HEK293 (cell line): ENCODE measurements around the gene GCAT.
A peak's percentile ranks its signal among the peaks of the same experiment; 100 is the strongest.

Experiments used
- CTCF ChIA-PET: fragments of 350-600 bp; formaldehyde crosslinking; extraction: SDS; loops from one replicate; lab custom pipeline; 2021; ENCODE audit warnings: antibody characterized with exemption; lab: Yijun Ruan, JAX
- POLR2A ChIA-PET: fragments of 300-600 bp; formaldehyde crosslinking; extraction: SDS; loops from one replicate; lab custom pipeline; 2020; ENCODE audit warnings: antibody characterized with exemption, inconsistent platforms; lab: Yijun Ruan, JAX
- H3K27ac ChIP-seq: fragments of 200-500 bp; sonication (Bioruptor generic); 2 replicates; pipeline ENCODE4 v1.5.1; 2014; ENCODE audit warnings: low read depth, low read length, control low read depth, inconsistent platforms; ENCODE audit errors: extremely low read depth
- H3K36me3 ChIP-seq, 2 experiments: fragments of 200-500 bp in 1 of 2; sonication (Bioruptor generic) in 1 of 2; 1 replicate in 1 of 2; 2 replicates in 1 of 2; pipeline ENCODE4 v1.5.1; 2014 to 2017; ENCODE audit warnings: inconsistent platforms in 2 of 2, low read length in 2 of 2; ENCODE audit not compliant: control insufficient read depth in 2 of 2, insufficient read depth in 1 of 2
- H3K4me1 ChIP-seq: fragments of 200-500 bp; sonication (Bioruptor generic); 2 replicates; pipeline ENCODE4 v1.5.1; 2014; ENCODE audit warnings: mild to moderate bottlenecking, low read length, inconsistent platforms; ENCODE audit not compliant: control insufficient read depth, insufficient read depth
- H3K4me3 ChIP-seq: 2 replicates; pipeline ENCODE4 v1.5.1; 2011; ENCODE audit warnings: low read depth, mild to moderate bottlenecking, control low read depth, low read length, moderate library complexity
- H3K9me3 ChIP-seq: fragments of 200-500 bp; sonication (Bioruptor generic); 2 replicates; pipeline ENCODE4 v1.5.1; 2014; ENCODE audit warnings: low read depth, low read length, inconsistent platforms; ENCODE audit not compliant: control insufficient read depth, insufficient read depth
- FEZF1 ChIP-seq: fragments of 450-650 bp; formaldehyde crosslinking; IDR thresholded peaks from 2 replicates; pipeline ENCODE4 v1.5.1; 2016; ENCODE audit warnings: missing biosample characterization, missing genetic modification characterization
- IKZF3 ChIP-seq: fragments of 450-650 bp; IDR thresholded peaks from 2 replicates; pipeline ENCODE4 v1.5.0; 2018; ENCODE audit warnings: missing biosample characterization, mild to moderate bottlenecking, missing genetic modification characterization, moderate library complexity
- KLF9 ChIP-seq: fragments of 450-650 bp; formaldehyde crosslinking; IDR thresholded peaks from 2 replicates; pipeline ENCODE4 v1.5.1; 2016; ENCODE audit warnings: missing biosample characterization, missing genetic modification characterization, low read depth
- PRDM10 ChIP-seq: fragments of 450-650 bp; formaldehyde crosslinking; IDR thresholded peaks from 2 replicates; pipeline ENCODE4 v1.5.1; 2016; ENCODE audit warnings: missing biosample characterization, missing genetic modification characterization
- TSHZ1 ChIP-seq: fragments of 450-650 bp; formaldehyde crosslinking; IDR thresholded peaks from 2 replicates; pipeline ENCODE4 v1.5.1; 2016; ENCODE audit warnings: missing biosample characterization, missing genetic modification characterization, borderline replicate concordance
- ZBTB20 ChIP-seq: fragments of 450-650 bp; formaldehyde crosslinking; IDR thresholded peaks from 2 replicates; pipeline ENCODE4 v1.5.1; 2016; ENCODE audit warnings: missing biosample characterization, missing genetic modification characterization
- ZEB2 ChIP-seq: fragments of 450-650 bp; formaldehyde crosslinking; IDR thresholded peaks from 2 replicates; pipeline ENCODE4 v1.5.1; 2016; ENCODE audit warnings: missing biosample characterization, missing genetic modification characterization
- ZNF324 ChIP-seq: fragments of 450-650 bp; formaldehyde crosslinking; IDR thresholded peaks from 2 replicates; pipeline ENCODE4 v1.5.1; 2016; ENCODE audit warnings: missing biosample characterization, missing genetic modification characterization
- ZNF335 ChIP-seq: fragments of 450-650 bp; formaldehyde crosslinking; conservative IDR thresholded peaks from 2 replicates; pipeline ENCODE4 v1.5.1; 2016; ENCODE audit warnings: missing biosample characterization, missing genetic modification characterization
- ZNF501 ChIP-seq: fragments of 450-650 bp; formaldehyde crosslinking; IDR thresholded peaks from 2 replicates; pipeline ENCODE4 v1.5.1; 2016; ENCODE audit warnings: missing biosample characterization, missing genetic modification characterization
- ZNF521 ChIP-seq: fragments of 450-650 bp; formaldehyde crosslinking; IDR thresholded peaks from 2 replicates; pipeline ENCODE4 v1.5.1; 2017; ENCODE audit warnings: missing biosample characterization, mild to moderate bottlenecking, missing genetic modification characterization
- ZNF596 ChIP-seq: fragments of 450-650 bp; IDR thresholded peaks from 2 replicates; pipeline ENCODE4 v1.5.0; 2018; ENCODE audit warnings: missing biosample characterization, mild to moderate bottlenecking, missing genetic modification characterization, moderate library complexity
- ZNF600 ChIP-seq: fragments of 450-650 bp; formaldehyde crosslinking; IDR thresholded peaks from 2 replicates; pipeline ENCODE4 v1.5.1; 2016; ENCODE audit warnings: missing biosample characterization, missing genetic modification characterization
- ZNF610 ChIP-seq: fragments of 450-650 bp; formaldehyde crosslinking; IDR thresholded peaks from 2 replicates; pipeline ENCODE4 v1.5.1; 2016; ENCODE audit warnings: missing biosample characterization, missing genetic modification characterization, borderline replicate concordance
- ZNF664 ChIP-seq: fragments of 450-650 bp; formaldehyde crosslinking; IDR thresholded peaks from 2 replicates; pipeline ENCODE4 v1.5.1; 2016; ENCODE audit warnings: missing biosample characterization, missing genetic modification characterization
- ZNF777 ChIP-seq: fragments of 450-650 bp; formaldehyde crosslinking; IDR thresholded peaks from 2 replicates; pipeline ENCODE4 v1.5.1; 2017; ENCODE audit warnings: missing biosample characterization, missing genetic modification characterization, borderline replicate concordance
- ZXDB ChIP-seq: fragments of 450-650 bp; formaldehyde crosslinking; IDR thresholded peaks from 2 replicates; pipeline ENCODE4 v1.5.1; 2016; ENCODE audit warnings: missing biosample characterization, missing genetic modification characterization

GCAT gene

GRCh38 chr22:37774728-37775127 lies 33.0 kb upstream of the GCAT start:
- no peak overlapping the region for H3K27ac ChIP-seq
- CTCF ChIA-PET = no interaction called here
- TF ChIP-seq ZNF521 (tag by site-specific recombination) (no peak), ZBTB20 (peak; percentile 21; the same call in 1 of the 2 replicates)
- TF ChIP-seq, all 188 proteins: peak for 1
- Histone ChIP-seq H3K36me3 (peaks cover 1 to 44% of the 10 kb centered on the region in 2 experiments; a peak in 2 of 3 replicates), H3K4me1 (peaks cover 5% of the 10 kb centered on the region), H3K9me3 (no peaks in the 10 kb centered on the region), H3K4me3 (no peak overlapping the region)
- POLR2A ChIA-PET = no interaction called here

GRCh38 chr22:37775785-37776638 lies 31.7 kb upstream of the GCAT start:
- Histone ChIP-seq H3K9me3 (no peaks in the 10 kb centered on the region), H3K4me1 (peaks cover 5% of the 10 kb centered on the region), H3K4me3 (no peak overlapping the region), H3K36me3 (peaks cover 0 to 40% of the 10 kb centered on the region in 2 experiments; a peak in 2 of 3 replicates), H3K27ac (no peak overlapping the region)
- ChIA-PET POLR2A (interaction anchor here (0.9 kb wide), 2 partner anchors 13 to 35 kb away, joined by 3 read pairs; no protein-coding TSS in a partner anchor), CTCF (interaction anchor here (0.7 kb wide), 1 partner anchor 94 kb away, joined by 4 read pairs; no protein-coding TSS in a partner anchor)
- TF ChIP-seq ZNF664 (tag by site-specific recombination) (peak; percentile 95), ZNF600 (tag by site-specific recombination) (0 out of 2 replicates have a peak, but pooled peaks have one; percentile 13), ZNF596 (no peak)

GRCh38 chr22:37776639-37777005 lies 31.1 kb upstream of the GCAT start:
- Histone ChIP-seq H3K27ac (no peak overlapping the region), H3K36me3 (peaks cover 0 to 34% of the 10 kb centered on the region in 2 experiments; a peak in 2 of 3 replicates), H3K4me1 (peaks cover 5% of the 10 kb centered on the region), H3K4me3 (no peak overlapping the region), H3K9me3 (no peaks in the 10 kb centered on the region)
- ChIA-PET CTCF (interaction anchor here (0.7 kb wide), 1 partner anchor 95 kb away, joined by 4 read pairs; no protein-coding TSS in a partner anchor), POLR2A (interaction anchor here (0.9 kb wide), 2 partner anchors 12 to 35 kb away, joined by 3 read pairs; no protein-coding TSS in a partner anchor)
- TF ChIP-seq ZNF610 (tag by site-specific recombination) (no peak), FEZF1 (no peak), ZNF501 (no peak)
- TF ChIP-seq, all 188 proteins: peak for 0

GRCh38 chr22:37777122-37777687 lies 30.5 kb upstream of the GCAT start:
- Histone ChIP-seq H3K9me3 (no peaks in the 10 kb centered on the region), H3K4me1 (peaks cover 5% of the 10 kb centered on the region), H3K4me3 (no peak overlapping the region), H3K36me3 (peaks cover 0 to 28% of the 10 kb centered on the region in 2 experiments; a peak in 2 of 3 replicates), H3K27ac (no peak overlapping the region)
- CTCF ChIA-PET = interaction anchor here (0.7 kb wide), 1 partner anchor 170 kb away, joined by 3 read pairs; no protein-coding TSS in a partner anchor
- POLR2A ChIA-PET = interaction anchor here (0.6 to 1.7 kb wide), 5 partner anchors 9 to 202 kb away, joined by 3 to 5 read pairs (median 3); no protein-coding TSS in a partner anchor
- TF ChIP-seq ZEB2 (tag by site-specific recombination) = peak; percentile 39; the same call in 1 of the 2 replicates
- TF ChIP-seq ZXDB (tag by site-specific recombination) = no peak
- TF ChIP-seq ZNF777 (tag by site-specific recombination) = no peak
- peak; percentile 18; the same call in 1 of the 2 replicates for TF ChIP-seq PRDM10 (tag by site-specific recombination)
- TF ChIP-seq ZNF335 = peak; percentile 38
- no peak for TF ChIP-seq TSHZ1 (tag by site-specific recombination)
- peak; percentile 45; the same call in 1 of the 2 replicates for TF ChIP-seq IKZF3
- TF ChIP-seq ZNF664 (tag by site-specific recombination) = peak; percentile 69; the same call in 1 of the 2 replicates
- TF ChIP-seq KLF9 = 0 out of 2 replicates have a peak, but pooled peaks have one; percentile 19
- no peak for TF ChIP-seq ZNF324 (tag by site-specific recombination)
